ENCODE results near the gene BACH2. TPM values are rescaled to one million over a fixed set of nuclear protein-coding genes. Genes with fewer than 3 reads are reported as not detected.

Gene BACH2
- total and polyA plus RNA-seq, 2 of the 8 experiments (the other 6 are each of a cell fraction or from before 2014, with no cell fraction given): 1.9 to 5.9 TPM

- Histone ChIP-seq H2BK120ac (replicated peaks; ENCODE audit: low read depth, low read length) (no peak overlapping the region), H3K79me2 (ENCODE audit: control insufficient read depth in 1 of 2, insufficient read depth in 2 of 2, low read length in 2 of 2) (no peaks in the 10 kb centered on the region), H3K4ac (replicated peaks; ENCODE audit: insufficient read length, low read depth, low read length) (no peak overlapping the region), H4K8ac (ENCODE audit: extremely low read depth, insufficient read depth, low read length) (no peak overlapping the region), H4K20me1 (replicated peaks in 1 of 2; ENCODE audit: control insufficient read depth in 1 of 2, insufficient read depth in 2 of 2, low read length in 2 of 2) (no peaks in the 10 kb centered on the region), H2BK12ac (ENCODE audit: low read depth, low read length) (no peak overlapping the region), H2BK20ac (ENCODE audit: low read length) (no peak overlapping the region), H3K4me1 (replicated peaks in 1 of 4; ENCODE audit: control insufficient read depth in 3 of 4, insufficient read depth in 4 of 4, low read length in 3 of 4) (no peaks in the 10 kb centered on the region), H3K9ac (replicated peaks in 1 of 4; ENCODE audit: extremely low read depth in 1 of 4, low read depth in 3 of 4, low read length in 3 of 4) (no peak overlapping the region), H4K91ac (replicated peaks; ENCODE audit: insufficient read length, low read length) (no peak overlapping the region), H3K79me1 (ENCODE audit: low read depth, low read length) (no peaks in the 10 kb centered on the region), H3K4me2 (ENCODE audit: insufficient read depth in 1 of 2, low read depth in 2 of 2, low read length in 2 of 2) (no peak overlapping the region), H4K5ac (ENCODE audit: insufficient read length, low read depth, low read length) (no peak overlapping the region), H3K27me3 (replicated peaks in 1 of 4; ENCODE audit: control insufficient read depth in 3 of 4, extremely low read depth in 1 of 4, insufficient read depth in 3 of 4, low read length in 3 of 4) (no peaks in the 10 kb centered on the region), H3K18ac (ENCODE audit: extremely low read depth, low read length) (no peak overlapping the region), H3K9me3 (ENCODE audit: insufficient read depth in 2 of 2, low read depth in 1 of 2, low read length in 1 of 2) (no peaks in the 10 kb centered on the region), H2AFZ (ENCODE audit: low read length) (no peak overlapping the region), H3K23me2 (ENCODE audit: low read depth, low read length) (no peaks in the 10 kb centered on the region), H2AK5ac (ENCODE audit: low read depth, low read length) (no peak overlapping the region), H2BK5ac (ENCODE audit: low read depth, low read length) (no peak overlapping the region), H3K4me3 (ENCODE audit: extremely low read depth in 1 of 4, insufficient read depth in 2 of 4, low read depth in 3 of 4, low read length in 4 of 4) (no peak overlapping the region), H3K56ac (replicated peaks; ENCODE audit: insufficient read length, low read depth, low read length) (no peak overlapping the region), H3K36me3 (ENCODE audit: control insufficient read depth in 2 of 4, insufficient read depth in 4 of 4, low read length in 3 of 4) (no peaks in the 10 kb centered on the region), H3K27ac (ENCODE audit: low read depth, low read length) (no peak overlapping the region), H3K23ac (ENCODE audit: insufficient read length) (no peak overlapping the region), H3K14ac (ENCODE audit: insufficient read length) (no peak overlapping the region), H2BK15ac (ENCODE audit: low read length) (no peak overlapping the region)
- no peak for FAIRE-seq
- DNase-seq (ENCODE audit: low read depth in 1 of 2, low spot score in 2 of 2): no peak
- ChIA-PET CTCF (ENCODE audit: partially characterized antibody) (interaction anchor here (1.0 kb wide), 1 partner anchor 383 kb away, joined by 3 read pairs; no protein-coding TSS in a partner anchor), POLR2A (ENCODE audit: partially characterized antibody) (no interaction called here)
- WGBS, 2 experiments (ENCODE audit: extremely low coverage in 1 of 2, insufficient coverage in 1 of 2, insufficient read length in 1 of 2, insufficient replicate concordance in 2 of 2, low coverage in 1 of 2, low lambda C conversion rate in 2 of 2, missing lambda C conversion rate in 1 of 2): 91% methylated on average over 3 of the region's 3 CpGs; no CpG with 5 or more reads in 1 of the 2 experiments
- TF ChIP-seq FOSL1 (IDR thresholded peaks at IDR 0.05; ENCODE audit: insufficient read depth, low read depth, low read length): no peak
- no peak for TF ChIP-seq KDM1A (IDR thresholded peaks at IDR 0.05; ENCODE audit: borderline replicate concordance, low read length)
- TF ChIP-seq RAD21 (IDR thresholded peaks at IDR 0.05 in 1 of 2, conservative IDR thresholded peaks at IDR 0.05 in 1 of 2; ENCODE audit: low read depth in 2 of 2, low read length in 2 of 2): no peak
These were observed 203.0 kb downstream of the BACH2 start for GRCh38 chr6:90093558-90094073.
